PC-3 (cell line): ENCODE measurements around the gene TBCB. TPM values are rescaled to one million over a fixed set of nuclear protein-coding genes. Genes with fewer than 3 reads are reported as not detected.

Source experiments
- ATAC-seq: fragments of 200-7000 bp; cut with Tn5 transposase; 2 replicates; pipeline ENCODE4 v1.9.1; 2020; ENCODE audit warnings: mild to moderate bottlenecking, moderate library complexity
- BruUV-seq: library from RNA; stranded (reverse); fragments of 400-500 nt; replicated peaks from 2 replicates; lab custom pipeline; 2021; lab: Mats Ljungman, UMichigan
- CTCF ChIA-PET: fragments of 300-600 bp; sonication (Branson Sonifier 250); formaldehyde crosslinking; loops from one replicate; lab custom pipeline; 2022; ENCODE audit warnings: antibody characterized with exemption; lab: Charles Lee
- POLR2A ChIA-PET: fragments of 300-600 bp; sonication (Branson Sonifier 250); formaldehyde crosslinking; loops from one replicate; lab custom pipeline; 2022; ENCODE audit warnings: antibody characterized with exemption; ENCODE audit not compliant: unreplicated experiment; lab: Charles Lee
- DNase-seq: peaks from one replicate; pipeline ENCODE4 v3.0.0-alpha.2; 2015
- H2AFZ ChIP-seq: fragments of 300-600 bp; sonication (generic); 2 replicates; pipeline ENCODE4 v1.6.0; 2016; ENCODE audit warnings: antibody characterized with exemption, low read length
- H3F3A ChIP-seq: fragments of 300-600 bp; sonication (generic); one replicate; pipeline ENCODE4 v1.6.0; 2017; ENCODE audit warnings: antibody characterized with exemption, low read length, control low read depth, mild to moderate bottlenecking; ENCODE audit not compliant: unreplicated experiment
- H3K27ac ChIP-seq: fragments of 300-600 bp; sonication (generic); 2 replicates; pipeline ENCODE4 v1.5.1; 2016; ENCODE audit warnings: mild to moderate bottlenecking, low read length
- H3K27me3 ChIP-seq: fragments of 300-600 bp; sonication (generic); 2 replicates; pipeline ENCODE4 v1.6.1; 2016; ENCODE audit warnings: low read length, mixed read lengths
- H3K36me3 ChIP-seq: fragments of 300-600 bp; sonication (generic); 2 replicates; pipeline ENCODE4 v1.6.1; 2016; ENCODE audit warnings: low read depth, mixed run types, low read length, mixed read lengths
- H3K4me1 ChIP-seq: fragments of 300-600 bp; sonication (generic); 2 replicates; pipeline ENCODE4 v1.5.1; 2016; ENCODE audit warnings: low read length; ENCODE audit not compliant: insufficient read depth
- H3K4me2 ChIP-seq: fragments of 300-600 bp; sonication (generic); 2 replicates; pipeline ENCODE4 v1.6.0; 2016; ENCODE audit warnings: low read length
- H3K4me3 ChIP-seq: fragments of 300-600 bp; sonication (generic); 2 replicates; pipeline ENCODE4 v1.5.1; 2016; ENCODE audit warnings: mild to moderate bottlenecking, low read length, mixed read lengths
- H3K79me2 ChIP-seq: fragments of 300-600 bp; sonication (generic); 2 replicates; pipeline ENCODE4 v1.6.1; 2017; ENCODE audit warnings: low read length, mixed read lengths
- H3K9ac ChIP-seq: fragments of 300-600 bp; sonication (generic); 2 replicates; pipeline ENCODE4 v1.6.0; 2016; ENCODE audit warnings: mild to moderate bottlenecking, low read length
- H3K9me2 ChIP-seq: fragments of 300-600 bp; sonication (generic); replicated peaks from 2 replicates; pipeline ENCODE4 v1.6.1; 2016; ENCODE audit warnings: mixed run types, low read length, mixed read lengths
- H3K9me3 ChIP-seq: fragments of 300-600 bp; sonication (generic); 2 replicates; pipeline ENCODE4 v1.6.1; 2016; ENCODE audit warnings: low read length, mixed read lengths
- H4K20me1 ChIP-seq: fragments of 300-600 bp; sonication (generic); 2 replicates; pipeline ENCODE4 v1.6.1; 2016; ENCODE audit warnings: low read length, mixed read lengths
- CTCF ChIP-seq: fragments of 300-600 bp; sonication (generic); conservative IDR thresholded peaks from 2 replicates; pipeline ENCODE4 v1.5.1; 2017; ENCODE audit warnings: antibody characterized with exemption, low read depth, mild to moderate bottlenecking, low read length
- EZH2 ChIP-seq: fragments of 300-600 bp; sonication (generic); IDR thresholded peaks from one replicate; pipeline ENCODE4 v1.6.1; 2017; ENCODE audit warnings: antibody characterized with exemption, mild to moderate bottlenecking, low read length; ENCODE audit not compliant: unreplicated experiment
- EZH2phosphoT487 ChIP-seq: fragments of 300-600 bp; sonication (generic); IDR thresholded peaks from 2 replicates; pipeline ENCODE4 v1.6.1; 2018; ENCODE audit warnings: mild to moderate bottlenecking, antibody characterized with exemption, low read length, borderline replicate concordance
- intact Hi-C: fragments of 100-400 bp; cut with micrococcal nuclease; formaldehyde crosslinking; loops from 2 replicates; pipeline ENCODE4 v1.9.0; 2023
- total RNA-seq: library from RNA; depleted of rRNA; stranded (reverse); fragments of >200 nt; gene quantifications from 2 replicates; pipeline ENCODE4 v1.2.3, GENCODE V29; 2014

TBCB gene
- total RNA-seq, 1 experiment from 2014 or later: 260 TPM

GRCh38 chr19:36108684-36109083, 6.6 kb upstream of the TBCB start:
- Histone ChIP-seq H3K4me2 (no peak overlapping the region), H3K27me3 (no peaks in the 10 kb centered on the region), H4K20me1 (no peaks in the 10 kb centered on the region), H3F3A (no peaks in the 10 kb centered on the region), H3K4me3 (no peak overlapping the region), H2AFZ (no peak overlapping the region), H3K79me2 (peaks cover 9% of the 10 kb centered on the region; the same call in 1 of the 2 replicates), H3K9me2 (no peaks in the 10 kb centered on the region), H3K36me3 (peaks cover 4% of the 10 kb centered on the region; the same call in 1 of the 2 replicates), H3K9me3 (no peaks in the 10 kb centered on the region), H3K4me1 (peaks cover 16% of the 10 kb centered on the region), H3K9ac (no peak overlapping the region), H3K27ac (no peak overlapping the region)
- intact Hi-C loops: no loop called here
- no TSS peak for BruUV-seq
- POLR2A ChIA-PET: no interaction called here
- DNase-seq (no peak), ATAC-seq (no peak)
- no peak for TF ChIP-seq EZH2phosphoT487
- TF ChIP-seq EZH2: no peak
- TF ChIP-seq CTCF: no peak
- CTCF ChIA-PET: no interaction called here

- Histone ChIP-seq H3K27ac (no peak within 1 kb of the TSS), H3K9me2 (no peaks in the 10 kb centered on the region), H3K4me2 (no peak within 1 kb of the TSS), H3F3A (no peaks in the 10 kb centered on the region), H3K36me3 (no peaks in the 10 kb centered on the region), H3K4me1 (0 out of 2 replicates have a peak, but pooled peaks cover 10% of the 10 kb centered on the region), H4K20me1 (no peaks in the 10 kb centered on the region), H2AFZ (no peak within 1 kb of the TSS), H3K79me2 (peaks cover 16% of the 10 kb centered on the region; the same call in 1 of the 2 replicates), H3K9me3 (no peaks in the 10 kb centered on the region), H3K4me3 (no peak within 1 kb of the TSS), H3K27me3 (no peaks in the 10 kb centered on the region), H3K9ac (no peak within 1 kb of the TSS)
- CTCF ChIA-PET: no interaction called here
- intact Hi-C loops: no loop called here
- no peak for TF ChIP-seq EZH2phosphoT487
- TF ChIP-seq EZH2: no peak
- TF ChIP-seq CTCF: no peak
- ATAC-seq: no peak
- POLR2A ChIA-PET: no interaction called here
- BruUV-seq: no TSS peak
- no peak for DNase-seq
Measured at GRCh38 chr19:36110487-36111199, 4.6 kb upstream of the TBCB start, which contains the start of gene OVOL3. Gene OVOL3, plus strand, starts transcription at chr19:36111143. Its CDS starts 60 bp downstream, at chr19:36111203.

- H3K79me2 ChIP-seq: peaks cover 21% of the 10 kb centered on the region
- no peak overlapping the region for H3K4me2 ChIP-seq
- BruUV-seq: no TSS peak
- H3K36me3 ChIP-seq: no peaks in the 10 kb centered on the region
- H3K4me3 ChIP-seq: no peak overlapping the region
- H3K27ac ChIP-seq: no peak overlapping the region
- H4K20me1 ChIP-seq: no peaks in the 10 kb centered on the region
- no peaks in the 10 kb centered on the region for H3K9me2 ChIP-seq
- no peak overlapping the region for H3K9ac ChIP-seq
- DNase-seq: no peak
- CTCF ChIA-PET: no interaction called here
- H3F3A ChIP-seq: no peaks in the 10 kb centered on the region
- TF ChIP-seq EZH2phosphoT487 (no peak), EZH2 (no peak), CTCF (no peak)
- ATAC-seq: no peak
- H3K4me1 ChIP-seq: peaks cover 13% of the 10 kb centered on the region; the same call in 1 of the 2 replicates
- no peak overlapping the region for H2AFZ ChIP-seq
- intact Hi-C loops: no loop called here
- POLR2A ChIA-PET: no interaction called here
- H3K9me3 ChIP-seq: no peaks in the 10 kb centered on the region
- H3K27me3 ChIP-seq: no peaks in the 10 kb centered on the region
Measured at GRCh38 chr19:36111200-36111539, 4.1 kb upstream of the TBCB start.
